Measurements from ENCODE around the gene MYOF.

DNA sequence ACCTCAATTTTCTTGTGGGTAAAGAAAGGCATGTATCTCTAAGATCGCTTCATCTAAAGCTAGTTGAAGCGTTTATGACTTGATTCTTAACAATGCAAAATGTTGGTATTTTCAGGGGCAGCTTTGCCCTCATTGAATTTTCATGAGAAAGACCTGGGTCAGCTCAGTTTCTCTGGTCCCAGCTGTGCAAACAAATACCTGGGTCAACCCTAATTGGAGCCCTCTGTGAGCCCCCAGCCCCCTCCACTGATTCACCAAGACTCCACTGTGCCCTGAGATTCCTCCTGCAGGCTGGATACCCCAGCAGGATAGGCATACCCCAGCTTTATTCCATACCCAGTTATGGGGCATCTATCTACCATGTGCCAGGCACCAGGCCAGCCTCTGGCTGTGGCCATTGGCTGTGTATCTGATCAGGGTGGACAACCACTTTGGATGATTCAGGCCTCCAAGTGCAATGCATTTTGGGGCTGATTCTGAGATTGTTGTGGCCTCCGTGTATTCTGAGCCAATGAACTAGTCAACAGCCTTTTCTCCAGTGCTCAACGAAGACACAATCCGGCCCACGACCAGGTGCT lies 201.9 kb downstream of the MYOF start:
- TF ChIP-seq, protein P1, sequence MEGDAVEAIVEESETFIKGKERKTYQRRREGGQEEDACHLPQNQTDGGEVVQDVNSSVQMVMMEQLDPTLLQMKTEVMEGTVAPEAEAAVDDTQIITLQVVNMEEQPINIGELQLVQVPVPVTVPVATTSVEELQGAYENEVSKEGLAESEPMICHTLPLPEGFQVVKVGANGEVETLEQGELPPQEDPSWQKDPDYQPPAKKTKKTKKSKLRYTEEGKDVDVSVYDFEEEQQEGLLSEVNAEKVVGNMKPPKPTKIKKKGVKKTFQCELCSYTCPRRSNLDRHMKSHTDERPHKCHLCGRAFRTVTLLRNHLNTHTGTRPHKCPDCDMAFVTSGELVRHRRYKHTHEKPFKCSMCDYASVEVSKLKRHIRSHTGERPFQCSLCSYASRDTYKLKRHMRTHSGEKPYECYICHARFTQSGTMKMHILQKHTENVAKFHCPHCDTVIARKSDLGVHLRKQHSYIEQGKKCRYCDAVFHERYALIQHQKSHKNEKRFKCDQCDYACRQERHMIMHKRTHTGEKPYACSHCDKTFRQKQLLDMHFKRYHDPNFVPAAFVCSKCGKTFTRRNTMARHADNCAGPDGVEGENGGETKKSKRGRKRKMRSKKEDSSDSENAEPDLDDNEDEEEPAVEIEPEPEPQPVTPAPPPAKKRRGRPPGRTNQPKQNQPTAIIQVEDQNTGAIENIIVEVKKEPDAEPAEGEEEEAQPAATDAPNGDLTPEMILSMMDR (IDR thresholded peaks at IDR 0.05 in 4 of 5, conservative IDR thresholded peaks at IDR 0.05 in 1 of 5), result no peak
- no peak for TF ChIP-seq POLR2A (IDR thresholded peaks at IDR 0.05)
